Cerebellar cortex (tissue), 1 donor: Measurements from ENCODE around the gene SGSM2.
A peak's percentile ranks its signal among the peaks of the same experiment; 100 is the strongest.

ENCODE experiments used
- DNase-seq: peaks from one replicate; pipeline ENCODE4 v3.0.0-alpha.2; 2015; ENCODE audit warnings: low spot score

SGSM2 gene

GRCh38 chr17:2385240-2386210 is 48.2 kb downstream of the SGSM2 start:
- DNase-seq: no peak

DNA sequence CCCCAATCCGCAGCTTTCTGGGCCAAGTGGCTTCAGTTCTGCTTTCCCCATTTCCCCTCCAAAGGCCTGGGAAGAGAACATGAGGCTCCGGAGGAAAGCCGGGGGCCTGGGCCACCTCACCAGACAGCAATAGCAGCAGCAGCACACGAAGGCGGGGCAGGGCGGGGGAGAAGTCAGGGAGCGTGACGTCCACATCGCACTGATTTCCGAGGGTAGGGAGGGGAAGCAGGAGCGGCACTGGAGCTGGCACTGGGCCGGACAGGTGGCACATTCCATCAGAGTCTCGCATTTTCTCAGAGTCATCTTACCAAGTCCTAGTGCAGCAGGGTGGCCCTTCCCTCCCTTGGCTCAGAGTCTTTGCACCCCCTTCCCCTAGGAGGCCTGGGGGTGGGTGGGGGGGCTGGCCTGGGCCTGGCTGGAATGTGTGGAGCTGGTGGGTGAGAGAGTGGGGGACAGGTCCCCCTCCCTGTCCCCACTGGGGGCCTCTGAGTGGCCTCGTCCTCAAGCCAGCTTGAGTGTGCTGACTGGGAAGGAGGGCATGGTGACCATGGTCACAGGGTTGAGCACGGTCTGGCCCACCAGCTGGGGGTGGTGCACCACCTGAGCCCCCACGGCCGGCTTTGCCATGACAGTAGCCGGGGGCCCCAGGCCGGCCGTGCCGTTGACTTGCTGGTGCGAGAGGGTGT is 49.2 kb downstream of the SGSM2 start:
- DNase-seq: no peak

DNA sequence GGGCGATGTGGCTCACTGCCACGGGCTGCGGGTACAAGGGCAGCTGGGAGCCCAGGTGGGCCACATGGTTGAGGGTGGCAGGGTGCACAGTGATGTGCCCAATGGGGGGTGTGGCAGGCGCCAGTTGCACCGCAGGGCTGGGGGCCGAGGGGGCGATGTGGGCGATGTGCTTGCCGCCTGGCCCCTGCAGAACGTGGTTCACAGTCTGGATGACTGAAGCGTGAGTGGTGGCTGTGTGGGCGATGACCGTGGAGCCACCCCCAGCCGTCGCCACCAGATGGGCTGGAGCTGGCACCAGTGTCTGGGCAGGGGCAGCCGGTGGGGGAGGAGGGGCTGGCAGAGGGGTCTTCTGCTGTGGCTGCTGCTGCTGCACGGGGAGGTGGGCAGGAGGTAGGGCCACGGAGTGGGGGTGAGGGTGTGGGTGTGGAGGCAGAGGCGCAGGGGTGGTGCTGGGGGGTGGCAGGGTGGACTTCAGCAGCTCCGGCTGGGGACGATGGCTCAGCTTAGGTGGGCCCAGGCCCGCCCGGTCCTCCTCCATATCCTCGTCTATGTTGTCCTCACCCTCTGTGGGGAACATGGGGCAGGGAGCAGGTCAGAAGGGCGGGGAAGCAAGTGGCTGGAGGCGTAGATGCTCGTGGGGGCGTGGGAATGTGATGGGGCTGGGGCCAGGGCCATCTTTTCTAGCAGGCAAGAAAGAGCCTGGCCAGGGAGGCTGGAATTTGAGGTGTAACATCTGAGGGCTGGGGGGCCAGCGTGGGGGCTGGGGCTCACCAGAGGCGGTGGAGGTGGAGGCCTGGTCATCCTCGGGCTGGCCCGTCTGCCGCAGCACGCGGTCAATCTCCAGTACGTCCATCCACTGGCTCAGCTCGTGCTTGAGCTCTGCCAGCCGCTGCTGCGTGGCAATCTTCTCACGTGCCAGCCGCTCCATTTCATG is 50.1 kb downstream of the SGSM2 start:
- DNase-seq: no peak

DNA sequence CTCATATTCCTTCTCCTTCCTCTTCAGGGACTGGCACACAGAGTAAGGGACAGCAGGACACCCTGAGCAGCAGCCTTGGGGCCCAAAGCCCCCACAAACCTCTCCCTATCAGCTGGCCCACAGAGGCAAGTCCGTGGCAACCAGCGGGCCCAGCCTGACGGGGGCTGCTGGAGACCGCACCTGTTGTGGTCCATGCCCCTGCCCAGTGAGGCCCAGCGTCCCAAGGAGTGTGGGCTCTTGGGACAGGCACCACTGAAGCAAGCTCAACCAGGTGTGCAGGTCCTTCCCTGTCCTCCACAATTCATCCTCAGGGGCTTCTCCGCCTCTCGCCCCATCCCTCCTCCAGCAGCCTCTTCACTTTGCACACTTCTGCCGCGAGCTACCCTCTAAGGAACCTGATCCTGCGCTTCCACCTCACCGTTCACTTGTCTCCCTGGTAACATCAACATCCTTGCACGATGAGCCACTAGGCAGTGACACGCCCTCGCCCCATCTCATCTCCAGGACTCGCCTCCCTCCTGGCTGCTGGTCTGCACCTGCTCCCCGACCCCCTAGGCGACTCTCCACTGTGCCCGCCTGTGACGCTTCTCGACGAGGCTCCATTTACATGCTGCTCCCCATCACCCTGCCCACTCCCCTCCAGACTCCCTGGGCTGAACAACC is 50.9 kb downstream of the SGSM2 start:
- DNase-seq: no peak

GRCh38 chr17:2388683-2389055 is 51.4 kb downstream of the SGSM2 start:
- no peak for DNase-seq

- no peak for DNase-seq
These were observed 53.0 kb downstream of the SGSM2 start for GRCh38 chr17:2390199-2390836.

DNA sequence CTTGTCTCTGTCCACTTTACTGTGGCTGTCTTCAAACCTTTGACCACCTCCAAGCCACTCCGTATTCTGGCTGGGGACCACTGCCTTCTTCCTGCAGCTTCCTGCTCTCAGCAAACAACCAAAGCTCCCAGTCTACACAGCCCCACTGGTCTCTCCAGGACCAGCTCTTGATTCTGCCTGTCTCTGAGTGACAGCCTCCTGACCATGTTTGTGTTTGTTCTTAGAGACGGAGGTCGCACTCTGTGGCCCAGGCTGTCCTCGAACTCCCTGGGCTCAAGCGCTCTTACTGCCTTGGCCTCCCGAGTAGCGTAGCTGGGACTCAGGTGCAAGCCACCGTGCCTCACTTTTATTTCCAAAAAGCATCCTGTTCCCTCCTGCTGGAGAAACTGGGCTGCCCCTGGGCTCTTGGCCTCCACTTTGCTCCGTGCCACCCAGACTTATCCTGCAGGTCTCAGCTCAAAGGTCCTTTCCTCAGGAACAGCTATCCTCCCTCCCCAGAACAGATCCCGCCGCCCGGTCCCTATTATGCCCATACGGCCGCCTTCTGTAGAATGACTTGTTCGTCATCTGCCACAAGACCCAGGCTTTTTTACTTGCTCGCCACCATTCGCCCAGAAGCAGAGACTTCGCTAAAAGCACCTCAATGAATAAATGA is 54.4 kb downstream of the SGSM2 start:
- no peak for DNase-seq

GRCh38 chr17:2392252-2393173 is 55.2 kb downstream of the SGSM2 start:
- DNase-seq: peak; percentile 90

DNA sequence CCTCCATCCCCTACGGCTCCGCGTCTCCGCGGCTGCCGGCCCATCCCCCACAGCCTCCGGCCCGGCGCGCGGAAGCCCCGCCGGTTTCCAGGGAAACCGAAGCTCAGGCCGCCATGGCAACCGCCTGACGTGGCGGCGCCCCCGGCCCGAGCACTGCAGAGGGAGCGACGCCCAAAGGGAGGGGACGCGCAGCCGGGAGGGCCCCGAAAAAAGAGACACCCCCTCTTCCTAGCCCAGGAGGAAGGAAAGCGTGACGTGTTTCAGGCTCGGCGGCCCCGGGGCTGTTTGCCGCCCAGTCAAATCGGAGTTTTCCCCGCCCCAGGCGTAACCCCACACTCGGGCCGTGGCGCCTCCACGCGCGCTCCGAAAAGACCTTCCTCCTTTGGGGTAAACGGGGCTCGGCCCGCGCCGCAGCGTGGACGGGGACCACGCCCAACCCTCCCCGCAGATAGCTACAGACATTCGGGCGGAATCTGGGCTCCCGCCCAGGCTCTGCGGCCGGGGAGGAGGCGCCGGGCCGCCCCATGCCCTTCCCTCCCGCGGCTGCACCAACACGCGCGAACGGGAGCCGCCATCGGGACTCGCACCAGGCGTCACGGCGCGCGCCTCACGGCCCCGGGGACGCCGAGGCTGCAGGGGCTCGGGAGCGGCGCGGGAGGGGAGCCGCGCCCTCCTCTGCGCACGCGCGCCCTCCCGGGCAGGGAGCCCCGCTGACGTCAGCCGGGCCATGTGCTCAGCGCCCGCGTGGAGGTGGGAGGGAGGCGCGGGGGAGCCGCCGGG is 56.1 kb downstream of the SGSM2 start:
- DNase-seq: peak; percentile 83

- DNase-seq: no peak
These were observed 56.9 kb downstream of the SGSM2 start for GRCh38 chr17:2393954-2394749.

- DNase-seq: no peak
These were observed 57.5 kb downstream of the SGSM2 start for GRCh38 chr17:2394775-2395201.

GRCh38 chr17:2395258-2396181 is 58.2 kb downstream of the SGSM2 start:
- no peak for DNase-seq

DNA sequence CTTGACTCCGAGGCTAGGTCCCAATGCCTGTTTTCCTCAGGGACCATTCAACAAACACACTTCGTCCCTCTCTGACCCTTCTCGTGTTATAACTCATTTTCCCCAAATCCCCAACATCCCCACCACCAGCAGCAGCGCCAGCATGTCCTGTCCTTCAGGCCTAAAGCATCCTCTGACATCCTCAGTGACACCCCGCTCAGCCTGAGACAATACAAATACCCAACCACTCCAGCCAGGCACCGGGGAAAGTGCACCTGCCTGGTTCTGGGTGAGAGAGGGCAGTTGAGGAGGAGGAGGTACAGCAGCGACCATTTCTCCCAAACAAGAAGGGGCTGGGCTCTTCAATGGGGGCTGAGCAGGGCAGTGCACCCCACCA is 58.9 kb downstream of the SGSM2 start:
- no peak for DNase-seq

- peak; percentile 92 for DNase-seq
These were observed 59.4 kb downstream of the SGSM2 start for GRCh38 chr17:2396568-2397246.

DNA sequence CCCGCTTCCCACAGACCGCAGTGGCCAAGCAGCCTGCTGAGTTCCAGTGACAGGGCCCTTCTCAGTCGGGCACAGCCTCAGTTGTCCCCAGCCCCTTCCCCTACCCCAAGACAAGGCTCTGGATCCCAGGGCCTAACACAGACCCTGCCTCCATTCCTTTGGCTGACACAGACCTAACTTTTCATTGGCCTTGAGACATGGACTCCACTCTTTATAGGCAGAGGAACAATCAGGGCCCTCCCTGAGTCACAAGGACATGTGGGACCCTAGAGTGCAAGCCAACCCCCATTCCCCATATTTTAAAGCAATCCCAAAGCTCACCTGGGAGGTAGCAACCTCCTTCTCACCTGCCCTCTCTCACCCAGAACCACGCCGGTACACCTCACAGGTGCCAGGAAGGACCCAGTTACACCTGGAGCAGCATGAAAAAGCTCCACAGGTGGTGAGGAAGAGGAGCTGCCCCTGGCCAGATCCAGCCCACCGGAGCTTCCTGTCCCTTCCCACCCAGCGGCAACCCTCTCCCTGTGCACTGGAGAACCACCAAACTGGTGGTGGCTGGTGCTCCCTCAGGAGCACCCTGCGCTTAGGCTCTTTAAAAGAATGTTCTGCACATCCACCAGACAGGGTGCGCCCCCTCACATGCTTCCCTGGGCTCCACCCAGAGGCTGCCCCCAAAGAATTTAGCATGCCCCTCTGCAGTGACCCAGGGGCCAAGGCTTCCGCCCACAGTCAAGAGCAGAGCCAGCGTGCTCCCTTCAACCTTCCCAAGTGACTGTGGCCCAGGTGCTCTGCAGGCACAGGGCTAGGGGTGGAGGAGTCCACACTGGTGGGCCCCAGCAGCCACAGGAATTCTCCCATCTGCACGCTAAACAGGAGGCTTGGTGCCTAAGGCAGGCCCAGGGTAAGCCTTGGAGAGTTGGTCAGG is 60.2 kb downstream of the SGSM2 start:
- no peak for DNase-seq
